ENCODE data around the gene CRKL. TPM values are rescaled to one million over a fixed set of nuclear protein-coding genes. Genes with fewer than 3 reads are reported as not detected.

The CRKL gene
- total RNA-seq, 4 donors from 2014 or later: 38.2 to 46.2 (median 44.4) TPM

DNA sequence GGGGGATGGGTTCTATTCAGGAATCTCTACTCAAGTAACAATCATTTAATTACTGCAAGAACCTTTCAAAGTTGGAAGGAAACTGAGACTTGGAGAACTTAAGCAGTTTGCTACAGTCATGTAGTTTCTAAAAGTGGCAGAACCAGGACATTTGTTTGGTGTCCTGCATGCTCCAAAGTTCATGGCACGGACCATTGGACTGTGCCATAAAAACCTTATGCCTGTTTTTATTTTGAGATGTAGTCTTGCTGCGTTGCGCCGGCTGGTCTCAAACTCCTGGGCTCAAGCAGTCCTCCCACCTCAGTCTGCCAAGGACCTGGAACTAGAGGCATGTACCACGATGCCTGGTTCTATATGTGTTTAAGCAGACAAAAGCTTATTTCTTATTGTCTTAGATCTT is 31.2 kb downstream of the CRKL start:
- no peaks in the 10 kb centered on the region for H3K9me3 ChIP-seq
- no peak overlapping the region for H3K27ac ChIP-seq
- no peaks in the 10 kb centered on the region for H3K27me3 ChIP-seq
- TF ChIP-seq, protein P1, sequence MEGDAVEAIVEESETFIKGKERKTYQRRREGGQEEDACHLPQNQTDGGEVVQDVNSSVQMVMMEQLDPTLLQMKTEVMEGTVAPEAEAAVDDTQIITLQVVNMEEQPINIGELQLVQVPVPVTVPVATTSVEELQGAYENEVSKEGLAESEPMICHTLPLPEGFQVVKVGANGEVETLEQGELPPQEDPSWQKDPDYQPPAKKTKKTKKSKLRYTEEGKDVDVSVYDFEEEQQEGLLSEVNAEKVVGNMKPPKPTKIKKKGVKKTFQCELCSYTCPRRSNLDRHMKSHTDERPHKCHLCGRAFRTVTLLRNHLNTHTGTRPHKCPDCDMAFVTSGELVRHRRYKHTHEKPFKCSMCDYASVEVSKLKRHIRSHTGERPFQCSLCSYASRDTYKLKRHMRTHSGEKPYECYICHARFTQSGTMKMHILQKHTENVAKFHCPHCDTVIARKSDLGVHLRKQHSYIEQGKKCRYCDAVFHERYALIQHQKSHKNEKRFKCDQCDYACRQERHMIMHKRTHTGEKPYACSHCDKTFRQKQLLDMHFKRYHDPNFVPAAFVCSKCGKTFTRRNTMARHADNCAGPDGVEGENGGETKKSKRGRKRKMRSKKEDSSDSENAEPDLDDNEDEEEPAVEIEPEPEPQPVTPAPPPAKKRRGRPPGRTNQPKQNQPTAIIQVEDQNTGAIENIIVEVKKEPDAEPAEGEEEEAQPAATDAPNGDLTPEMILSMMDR (IDR thresholded peaks at IDR 0.05): no peak
- TF ChIP-seq POLR2A (IDR thresholded peaks at IDR 0.05): no peak
- 69 to 75% methylated on average over 5 of the region's 5 CpGs for WGBS, 2 donors
- intact Hi-C loops (cut with DNase I): no loop called here
- H3K4me1 ChIP-seq: peaks cover 0 to 88% (median 28%) of the 10 kb centered on the region in 3 donors
- no peak for DNase-seq
- no peak overlapping the region for H3K4me3 ChIP-seq
- peaks cover 0 to 65% (median 18%) of the 10 kb centered on the region in 3 donors for H3K36me3 ChIP-seq

DNA sequence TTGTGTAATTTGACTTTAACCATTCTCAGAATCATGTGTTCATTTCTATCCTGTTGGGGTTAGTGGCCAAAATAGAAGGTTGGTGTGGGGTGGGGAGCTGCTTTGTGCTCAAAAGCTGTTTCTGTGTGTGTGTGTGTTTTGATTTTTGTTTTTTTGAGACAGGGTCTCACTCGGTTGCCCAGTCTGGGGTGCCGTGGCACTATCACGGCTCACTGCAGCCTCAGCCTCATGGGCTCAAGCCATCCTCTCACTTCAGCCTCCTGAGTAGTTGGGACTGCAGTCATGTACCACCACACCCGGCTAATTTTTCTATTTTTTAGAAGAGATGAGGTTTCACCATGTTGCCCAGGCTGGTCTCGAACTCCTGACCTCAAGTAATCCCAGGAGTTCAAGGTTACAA is 31.8 kb downstream of the CRKL start:
- Histone ChIP-seq H3K4me1 (peaks cover 0 to 89% (median 30%) of the 10 kb centered on the region in 3 donors), H3K27ac (no peak overlapping the region)
- intact Hi-C loops (cut with DNase I): no loop called here

DNA sequence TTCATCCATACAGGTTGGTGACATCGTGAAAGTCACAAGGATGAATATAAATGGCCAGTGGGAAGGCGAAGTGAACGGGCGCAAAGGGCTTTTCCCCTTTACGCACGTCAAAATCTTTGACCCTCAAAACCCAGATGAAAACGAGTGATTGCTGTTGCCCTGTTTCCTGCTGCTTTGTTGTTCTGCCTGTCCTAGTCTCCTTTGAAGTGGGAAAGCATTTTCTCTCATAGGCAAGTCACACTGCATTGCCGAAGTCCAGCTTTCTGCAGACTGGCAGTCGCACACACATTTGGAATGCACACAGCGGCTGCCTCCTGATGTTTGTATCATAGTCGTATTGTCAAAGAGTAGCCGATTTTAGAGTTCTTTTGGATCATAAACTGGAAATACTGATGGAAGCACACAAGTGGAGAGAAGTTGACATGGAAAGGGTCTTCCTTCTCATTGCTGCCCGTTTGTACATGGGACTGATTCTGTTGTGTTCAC is 32.5 kb downstream of the CRKL start:
- DNase-seq: no peak
- no peak overlapping the region for H3K4me3 ChIP-seq
- 82 to 86% methylated on average over 13 of the region's 13 CpGs for WGBS, 2 donors
- H3K27me3 ChIP-seq: no peaks in the 10 kb centered on the region
- peaks cover 0 to 65% (median 18%) of the 10 kb centered on the region in 3 donors for H3K36me3 ChIP-seq
- H3K9me3 ChIP-seq: no peaks in the 10 kb centered on the region
- intact Hi-C loops (cut with DNase I): no loop called here
- peaks cover 0 to 89% (median 33%) of the 10 kb centered on the region in 3 donors for H3K4me1 ChIP-seq
- TF ChIP-seq POLR2A (IDR thresholded peaks at IDR 0.05): no peak
- TF ChIP-seq, protein P1 (IDR thresholded peaks at IDR 0.05): no peak
- peak overlapping the region in 2 of 4 donors; percentile 57 to 88 for H3K27ac ChIP-seq

More for the DNA sequence above, 31.8 kb downstream of the CRKL start:
- WGBS, 2 donors: 90 to 97% methylated on average over 4 to 5 of the region's 5 CpGs
- TF ChIP-seq, protein P1 (IDR thresholded peaks at IDR 0.05): no peak
- no peak for TF ChIP-seq POLR2A (IDR thresholded peaks at IDR 0.05)
- peaks cover 0 to 70% (median 18%) of the 10 kb centered on the region in 3 donors for H3K36me3 ChIP-seq
- no peak for DNase-seq
- H3K27me3 ChIP-seq: no peaks in the 10 kb centered on the region
- no peak overlapping the region for H3K4me3 ChIP-seq
- no peaks in the 10 kb centered on the region for H3K9me3 ChIP-seq

DNA sequence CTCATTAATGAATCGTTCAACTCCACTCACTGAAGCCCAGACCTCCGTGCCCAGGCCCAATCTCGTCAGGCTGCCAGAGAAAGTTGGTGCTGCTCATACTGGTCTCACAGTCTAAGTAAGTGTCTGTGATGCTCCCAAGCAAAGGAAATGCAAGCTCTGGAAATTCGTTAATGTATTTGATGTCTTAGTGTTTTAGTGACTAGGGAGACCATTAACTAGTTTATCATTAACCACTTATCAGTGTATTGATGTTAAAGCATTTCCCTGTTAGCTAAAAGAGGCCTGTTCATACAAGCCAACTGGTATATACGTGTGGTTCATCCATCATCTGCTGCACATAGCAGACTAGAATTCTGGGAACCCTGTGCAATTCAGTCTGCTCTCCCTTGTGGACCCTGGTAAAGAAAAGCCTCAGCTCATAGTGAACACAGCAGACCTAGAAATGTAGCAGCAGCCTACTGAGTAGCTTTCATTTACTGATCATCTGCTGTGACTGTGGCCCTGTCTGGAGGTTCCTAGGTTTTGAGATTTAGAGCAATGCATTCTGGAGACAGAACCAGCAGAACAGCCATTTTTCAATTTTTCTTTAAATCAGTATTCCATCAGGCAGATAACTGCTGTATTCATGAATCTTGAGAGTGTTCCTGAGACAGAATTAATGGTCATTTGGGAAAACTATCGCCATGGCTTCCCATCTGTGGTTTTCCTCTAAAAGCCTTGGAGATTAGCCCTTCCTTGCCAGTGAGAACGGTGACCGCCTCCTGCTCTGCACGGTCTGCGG is 34.1 kb downstream of the CRKL start:
- 64 to 65% methylated on average over 10 of the region's 10 CpGs for WGBS, 2 donors
- no peak for DNase-seq
- intact Hi-C loops (cut with DNase I): no loop called here

More for the DNA sequence above, 34.1 kb downstream of the CRKL start:
- no peak for TF ChIP-seq POLR2A (IDR thresholded peaks at IDR 0.05)
- TF ChIP-seq, protein P1 (IDR thresholded peaks at IDR 0.05): no peak
- Histone ChIP-seq H3K27me3 (no peaks in the 10 kb centered on the region), H3K27ac (peak overlapping the region; percentile 55 to 88 (median 70)), H3K4me3 (no peak overlapping the region), H3K36me3 (peaks cover 0 to 55% (median 18%) of the 10 kb centered on the region in 3 donors), H3K9me3 (no peaks in the 10 kb centered on the region), H3K4me1 (peaks cover 6 to 89% (median 35%) of the 10 kb centered on the region in 3 donors)

Measured in esophagus squamous epithelium (tissue), 5 donors.